ENCODE data around the gene AGAP1.

- no peak for TF ChIP-seq CTCF (IDR thresholded peaks at IDR 0.05 in 8 of 11, conservative IDR thresholded peaks at IDR 0.05 in 3 of 11)
- no peak for TF ChIP-seq POLR2AphosphoS5 (IDR thresholded peaks at IDR 0.05)
- no peak for TF ChIP-seq POLR2A (IDR thresholded peaks at IDR 0.05)
These were observed 140.8 kb downstream of the AGAP1 start for GRCh38 chr2:235634435-235635158.

Measured in spleen (tissue), 7 donors.